NCI-H2029 (cell line): ENCODE measurements around the gene VWCE.

Source experiments
- DNase-seq: peaks from one replicate; lab custom pipeline; 2025; lab: John Stamatoyannopoulos, UW

VWCE gene

GRCh38 chr11:61329871-61330270, 34.8 kb upstream of the VWCE start:
- no peak for DNase-seq

- DNase-seq = no peak
These were observed 33.2 kb upstream of the VWCE start for GRCh38 chr11:61328351-61328750.

- no peak for DNase-seq
These were observed 32.6 kb upstream of the VWCE start for GRCh38 chr11:61327669-61328071.

GRCh38 chr11:61325649-61326414, 30.7 kb upstream of the VWCE start:
- no peak for DNase-seq

GRCh38 chr11:61315260-61315659, 20.1 kb upstream of the VWCE start:
- DNase-seq = no peak

GRCh38 chr11:61310749-61311148, 15.6 kb upstream of the VWCE start:
- DNase-seq = no peak

- no peak for DNase-seq
These were observed 14.6 kb upstream of the VWCE start for GRCh38 chr11:61309739-61310138.

GRCh38 chr11:61309141-61309540, 14.0 kb upstream of the VWCE start:
- no peak for DNase-seq

- DNase-seq = no peak
These were observed 12.2 kb upstream of the VWCE start for GRCh38 chr11:61307354-61307753.

GRCh38 chr11:61306221-61306620, 11.1 kb upstream of the VWCE start:
- no peak for DNase-seq

- DNase-seq = no peak
These were observed 10.3 kb upstream of the VWCE start for GRCh38 chr11:61305417-61305816.

- DNase-seq = no peak
These were observed 8.6 kb upstream of the VWCE start for GRCh38 chr11:61303725-61304124.

GRCh38 chr11:61302550-61302949, 7.4 kb upstream of the VWCE start:
- no peak for DNase-seq

- DNase-seq = no peak
These were observed 3.6 kb upstream of the VWCE start for GRCh38 chr11:61298663-61299244.

- DNase-seq = peak; percentile 25
These were observed 2.6 kb upstream of the VWCE start for GRCh38 chr11:61297746-61298145.

- DNase-seq = no peak
These were observed 2.2 kb upstream of the VWCE start for GRCh38 chr11:61297341-61297740.

- DNase-seq = no peak
These were observed 445 bp upstream of the VWCE start for GRCh38 chr11:61295596-61295926.

- no peak for DNase-seq
These were observed 1.0 kb downstream of the VWCE start for GRCh38 chr11:61293867-61294716.

GRCh38 chr11:61292356-61292755, 2.8 kb downstream of the VWCE start:
- no peak for DNase-seq

- DNase-seq = no peak
These were observed 4.0 kb downstream of the VWCE start for GRCh38 chr11:61290905-61291690.

GRCh38 chr11:61287338-61287977, 7.7 kb downstream of the VWCE start:
- DNase-seq = no peak

GRCh38 chr11:61283613-61284012, 11.5 kb downstream of the VWCE start:
- no peak for DNase-seq
